ENCODE measurements around the gene NEIL3.
A peak's percentile ranks its signal among the peaks of the same experiment; 100 is the strongest.

The NEIL3 gene

DNA sequence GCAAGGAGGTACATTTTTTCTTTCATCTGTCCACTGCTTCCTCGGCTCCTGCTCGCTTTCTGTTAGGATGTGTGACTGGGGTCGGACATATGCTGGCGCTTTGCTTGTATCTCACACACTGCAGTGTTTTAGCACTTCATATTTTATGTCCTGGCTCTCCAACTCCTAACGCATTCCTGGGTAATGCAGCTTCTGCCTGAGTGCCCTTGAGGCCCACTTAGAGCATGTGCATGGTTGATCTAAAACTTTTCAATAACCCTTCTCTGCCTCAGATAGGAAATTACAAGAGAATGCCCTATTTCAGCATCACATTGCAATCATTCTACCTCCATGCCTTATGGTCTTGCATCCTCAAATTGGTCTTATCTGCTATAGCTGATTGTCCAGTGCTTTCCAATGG is 65.3 kb downstream of the NEIL3 start:
- DNase-seq, result no peak

DNA sequence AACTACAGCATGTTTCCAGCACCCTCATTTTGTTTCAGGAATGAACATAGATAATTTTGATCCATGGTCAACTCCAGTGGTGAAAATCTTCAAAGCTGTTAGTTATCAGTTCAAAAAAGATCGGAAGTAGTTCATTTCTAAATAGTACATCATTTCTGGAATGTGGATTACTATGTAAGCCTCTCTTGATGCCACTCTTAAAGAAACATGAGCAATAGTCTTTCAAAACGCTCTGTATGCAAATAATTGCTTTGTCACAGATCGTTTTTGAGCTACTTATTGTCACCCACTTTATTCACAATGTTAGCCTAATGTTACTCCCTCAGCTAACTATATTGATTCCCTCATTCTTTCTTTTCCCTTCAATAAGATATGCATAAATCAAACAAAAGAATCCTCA is 65.7 kb downstream of the NEIL3 start:
- no peak for DNase-seq

DNA sequence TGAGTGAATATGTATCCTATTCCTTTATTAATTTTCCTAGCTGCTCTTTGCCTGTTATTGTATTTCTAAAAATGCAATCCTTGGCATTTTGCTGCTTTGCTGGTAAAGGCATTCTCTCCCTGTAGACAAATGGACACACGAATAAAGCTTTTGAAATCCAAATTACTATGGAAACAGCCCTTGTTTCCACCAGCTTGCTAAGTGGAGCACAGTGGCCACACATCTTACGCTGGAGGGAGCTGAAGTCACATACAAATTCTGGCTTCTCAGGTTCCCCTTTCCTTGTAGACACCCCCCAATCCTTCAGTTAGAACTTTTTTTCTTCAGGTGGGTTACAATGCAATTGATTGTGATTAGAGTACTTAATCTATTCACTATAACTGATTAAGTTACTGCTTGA is 66.3 kb downstream of the NEIL3 start:
- no peak for DNase-seq

DNA sequence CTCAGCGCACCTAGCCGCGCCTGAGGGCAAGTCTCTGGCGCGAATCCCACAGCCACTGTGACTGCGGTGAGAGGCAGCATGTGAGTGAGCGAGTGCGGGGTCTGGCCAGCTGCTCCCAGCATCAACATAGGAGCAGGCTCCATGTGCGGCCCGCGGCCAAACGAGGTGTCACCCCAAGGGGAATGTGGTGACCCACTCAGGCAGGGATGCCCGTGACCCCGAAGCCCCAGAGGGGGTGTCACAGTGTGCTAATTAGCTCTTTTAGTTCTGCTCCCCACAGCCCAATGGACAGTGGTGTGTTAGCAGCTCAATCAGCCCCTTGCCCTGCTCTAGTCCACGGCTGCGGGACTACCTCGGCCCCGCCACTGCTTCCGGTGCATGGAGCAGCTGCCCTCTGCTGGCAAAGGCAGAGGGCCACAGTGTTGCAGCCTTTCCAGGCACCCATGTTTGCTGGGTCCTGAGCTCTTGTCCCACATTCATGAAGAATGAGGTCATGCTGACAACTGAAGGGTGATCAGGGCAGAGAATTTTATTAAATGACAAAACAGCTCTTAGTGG is 71.1 kb downstream of the NEIL3 start:
- peak; percentile 14 for DNase-seq

DNA sequence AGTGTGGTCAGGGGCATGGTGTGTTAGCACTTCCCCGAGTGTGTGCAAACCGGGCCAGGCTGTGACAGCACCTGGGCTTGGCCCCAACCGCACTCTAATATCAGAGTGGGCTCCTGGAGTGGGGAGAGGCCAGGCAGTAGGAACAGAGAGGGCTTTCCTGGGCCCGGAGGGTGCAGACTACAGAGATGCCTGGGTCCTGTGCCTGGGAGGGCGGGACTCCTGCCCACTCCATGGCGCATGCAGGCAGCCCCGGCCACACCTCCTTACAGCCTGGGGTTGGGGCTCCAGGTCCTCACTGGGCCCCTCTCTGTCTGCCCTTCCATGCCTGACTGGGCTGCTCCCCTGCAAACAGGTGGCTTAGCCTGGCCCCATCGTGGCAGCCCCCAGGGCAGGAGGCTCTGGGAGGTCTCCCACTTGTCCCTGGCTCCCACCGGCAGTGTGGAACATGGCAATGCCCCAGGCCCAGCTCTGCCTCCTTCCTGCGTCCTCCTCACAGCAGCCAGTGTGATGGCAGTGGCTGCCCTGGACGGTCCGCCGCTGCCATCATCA is 72.2 kb downstream of the NEIL3 start:
- no peak for DNase-seq

DNA sequence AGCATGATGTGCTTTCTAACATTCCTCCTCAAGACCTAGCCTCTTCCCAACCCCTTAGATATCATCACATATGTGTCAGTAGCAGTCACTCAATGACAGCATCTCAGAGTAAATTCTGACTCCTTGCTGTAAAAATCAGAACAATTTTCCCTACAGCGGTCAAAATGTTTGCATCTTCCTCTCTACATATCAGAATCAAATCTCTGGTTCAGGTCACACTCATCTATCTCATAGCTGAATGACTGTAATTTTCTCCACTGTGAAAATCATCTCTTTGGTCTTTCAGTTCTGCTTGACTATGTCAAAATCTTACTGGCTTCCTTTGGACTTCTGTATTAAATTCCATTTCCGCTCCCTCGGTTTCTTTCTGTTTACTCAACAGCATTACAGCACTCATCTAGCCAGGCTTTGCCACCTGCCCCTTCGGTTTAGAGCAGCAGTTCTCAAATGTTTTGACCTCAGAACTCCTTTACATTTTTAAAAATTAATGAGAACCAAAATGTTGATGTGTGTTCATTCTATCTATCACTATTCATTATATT is 75.3 kb downstream of the NEIL3 start:
- DNase-seq, result no peak

DNA sequence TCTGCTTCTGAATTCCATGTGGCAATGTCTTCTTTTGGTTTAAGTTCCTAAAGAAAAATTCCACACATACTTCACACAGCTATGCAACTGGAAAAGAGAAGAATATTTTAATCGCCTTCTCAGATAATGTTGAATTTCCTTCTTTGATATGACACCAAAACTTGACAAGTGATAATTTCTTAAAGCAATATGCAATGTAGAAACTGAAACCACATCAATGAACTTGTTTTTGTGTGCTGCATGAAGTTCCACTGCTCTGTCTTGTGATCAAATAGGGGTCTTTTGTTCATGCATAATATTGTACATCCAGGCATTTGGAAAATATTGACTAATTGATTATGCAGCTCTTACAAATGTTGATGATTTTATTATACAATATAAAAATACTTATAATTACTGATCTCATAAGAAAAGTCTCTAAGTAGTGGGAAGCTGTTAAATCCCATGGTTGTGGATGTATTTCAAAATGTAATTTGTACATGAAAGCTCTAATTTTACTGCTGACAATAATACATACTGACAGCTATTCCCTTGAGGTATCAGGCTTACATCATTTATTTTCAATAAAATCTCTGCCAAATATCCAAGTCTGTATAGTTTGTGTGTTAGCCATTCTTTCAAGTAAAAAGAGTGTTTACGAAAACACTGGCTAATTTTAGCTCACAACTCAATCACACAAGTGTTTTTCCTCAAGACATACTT is 76.1 kb downstream of the NEIL3 start:
- DNase-seq, result no peak

DNA sequence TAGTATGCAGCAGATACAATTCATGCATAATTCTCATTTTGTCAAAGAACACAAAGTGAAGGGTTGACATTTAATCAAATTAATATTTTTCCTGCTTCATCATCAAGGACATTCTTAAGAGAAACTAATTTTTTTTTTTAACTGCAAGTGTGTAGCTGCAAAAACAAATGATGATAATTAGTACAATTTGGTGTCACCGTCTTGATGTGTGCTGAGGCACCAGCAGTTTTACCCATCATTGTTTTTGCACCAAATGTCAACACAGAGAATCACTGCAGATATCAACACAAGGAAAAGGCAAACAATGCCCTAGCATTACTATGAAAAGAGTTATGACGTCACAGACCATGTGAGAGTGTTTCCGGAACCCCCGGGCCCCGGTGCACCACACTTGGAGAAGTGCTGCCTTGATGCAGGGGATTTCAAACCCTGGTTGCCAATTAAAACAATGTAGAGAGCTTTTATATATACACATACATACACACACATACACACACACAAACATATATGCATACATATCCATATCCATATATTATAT is 76.7 kb downstream of the NEIL3 start:
- no peak for DNase-seq

DNA sequence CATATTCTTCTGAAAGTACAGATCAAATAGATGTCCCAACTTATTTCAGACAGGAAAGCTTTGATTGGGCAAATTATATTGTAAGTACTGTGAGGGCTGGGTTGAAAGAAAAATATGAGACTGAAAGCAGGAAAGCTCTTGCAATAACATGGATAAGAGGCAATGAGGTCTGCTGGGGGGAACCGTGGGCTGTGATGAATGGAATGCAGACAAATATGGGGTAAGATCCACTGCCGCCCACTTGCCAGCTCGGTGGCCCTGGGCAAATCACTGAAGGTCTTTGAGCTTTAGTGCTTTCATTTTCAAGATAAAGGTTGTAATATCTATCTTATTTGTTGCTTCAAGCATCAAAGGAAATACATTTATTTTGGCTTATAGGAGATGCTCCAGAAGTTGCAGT is 81.6 kb downstream of the NEIL3 start:
- DNase-seq, result no peak

DNA sequence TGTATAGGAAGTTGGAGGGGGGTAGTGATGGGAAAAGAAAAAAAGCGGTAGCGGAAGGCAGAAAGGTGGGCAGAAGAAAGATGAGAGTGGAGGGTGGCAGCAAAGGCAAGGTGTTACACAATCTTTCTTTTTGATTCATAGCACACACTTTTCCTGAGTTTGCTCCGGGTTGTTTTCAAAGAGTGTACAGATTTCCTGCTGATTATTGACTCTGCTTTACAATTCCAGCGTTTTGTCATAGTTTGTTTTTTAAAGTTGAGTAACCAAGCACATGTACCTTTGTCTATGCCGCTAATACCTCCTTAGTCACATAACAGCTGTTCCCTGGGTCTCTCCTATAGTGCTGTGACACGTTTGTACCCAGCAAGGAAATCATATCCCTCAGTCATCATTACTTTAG is 82.3 kb downstream of the NEIL3 start:
- DNase-seq, result no peak

DNA sequence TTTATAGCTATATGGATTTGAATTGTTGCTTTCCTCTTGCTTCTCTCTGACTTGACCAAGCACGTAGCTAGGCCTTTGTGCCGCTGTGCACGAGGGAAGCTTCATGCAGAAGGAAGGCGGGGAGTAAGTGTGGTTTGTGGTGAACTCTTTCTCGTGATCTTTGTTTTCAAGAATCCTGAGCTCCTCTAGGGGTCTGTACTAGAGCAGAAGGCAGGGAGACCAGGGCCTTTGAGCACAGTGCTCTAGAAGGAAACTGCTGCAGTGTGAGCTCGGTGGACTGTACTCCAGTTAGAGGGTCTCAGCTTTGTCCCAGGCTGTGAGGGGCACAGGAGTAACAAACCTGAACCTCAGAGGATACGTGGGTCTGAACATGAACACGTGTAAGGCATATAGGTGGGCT is 83.6 kb downstream of the NEIL3 start:
- DNase-seq, result peak; percentile 9

DNA sequence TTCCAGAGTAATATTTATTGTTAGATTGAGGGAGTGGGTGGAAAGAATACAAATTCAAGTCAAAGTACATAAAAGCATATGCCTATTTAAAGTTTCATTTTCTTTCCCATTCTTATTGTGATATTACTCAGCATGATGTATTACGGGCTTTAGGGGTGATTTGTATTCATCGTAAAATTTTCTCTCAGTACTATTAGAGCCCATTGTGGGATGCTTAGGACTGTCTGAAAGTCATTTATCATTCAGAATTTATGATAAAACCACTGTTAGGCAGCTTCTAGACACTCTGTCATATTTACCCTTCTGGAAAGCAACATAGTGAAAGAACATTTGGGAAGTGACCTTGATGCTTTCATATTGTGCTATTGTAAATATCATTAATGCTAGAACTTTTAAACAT is 86.7 kb downstream of the NEIL3 start:
- DNase-seq, result no peak

DNA sequence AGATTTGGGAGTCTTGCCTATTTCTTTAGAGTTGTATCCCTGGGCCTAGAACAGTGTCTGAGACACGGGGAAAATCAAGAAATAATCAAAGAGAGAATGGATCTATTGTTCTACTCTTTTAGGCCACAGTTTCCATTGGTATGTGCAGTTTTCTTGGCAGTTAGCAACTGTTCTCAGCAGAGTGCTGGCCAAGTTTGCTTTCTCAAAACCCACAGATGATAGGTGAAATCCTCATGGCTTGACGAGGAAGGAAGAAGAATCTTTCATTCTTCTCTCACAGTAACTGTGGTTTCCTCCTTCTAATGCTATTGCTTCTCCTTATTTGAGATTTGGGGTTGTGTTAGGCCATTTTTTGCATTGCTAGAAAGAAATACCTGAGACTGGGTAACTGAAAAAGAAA is 90.4 kb downstream of the NEIL3 start:
- DNase-seq, result no peak

DNA sequence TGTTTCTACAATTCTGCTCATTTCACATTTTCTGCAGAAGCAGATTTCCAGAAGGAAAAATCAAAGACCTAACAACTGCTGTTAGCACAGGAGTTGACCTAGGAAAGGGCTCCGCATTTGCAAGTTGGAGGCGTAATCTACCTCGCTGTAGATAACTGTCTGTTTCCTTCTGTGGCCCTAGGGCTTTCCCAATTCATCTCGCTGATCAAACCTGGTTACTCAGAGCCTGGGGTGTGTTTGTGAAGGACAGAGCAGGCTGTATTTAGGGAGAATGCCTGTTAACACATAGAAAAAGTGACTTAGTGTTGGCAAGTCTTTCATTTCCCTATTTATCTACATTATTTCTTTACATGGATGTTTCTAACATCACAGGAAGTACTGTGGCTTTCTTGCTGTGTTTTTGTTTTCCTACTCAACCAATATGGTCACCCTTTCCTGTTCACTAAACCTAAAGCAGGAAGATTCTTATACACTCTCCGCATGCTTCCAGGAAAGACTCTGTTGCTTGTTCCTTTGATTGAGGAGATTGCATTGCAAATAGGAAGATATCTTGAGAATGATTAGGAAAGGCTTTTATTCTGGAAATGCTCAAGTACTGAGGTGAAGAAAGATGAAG is 92.1 kb downstream of the NEIL3 start:
- DNase-seq, result peak; percentile 18

DNA sequence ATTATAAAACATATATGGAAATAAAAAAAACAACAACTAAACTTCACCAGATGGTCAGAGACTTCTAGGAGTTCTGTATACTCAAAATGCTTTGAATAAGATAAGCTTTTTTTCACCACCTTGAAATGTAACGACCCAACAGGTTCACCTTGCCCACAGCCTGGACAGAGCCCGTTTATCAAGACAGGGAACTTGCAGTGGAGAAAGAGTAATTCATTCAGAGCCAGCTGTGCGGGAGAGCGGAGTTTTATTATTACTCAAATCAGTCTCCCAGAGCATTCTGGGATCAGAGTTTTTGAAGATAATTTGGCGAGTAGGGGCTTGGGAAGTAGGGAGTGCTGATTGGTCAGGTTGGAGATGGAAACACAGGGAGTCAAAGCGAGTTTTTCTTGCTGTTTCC is 94.1 kb downstream of the NEIL3 start:
- no peak for DNase-seq

DNA sequence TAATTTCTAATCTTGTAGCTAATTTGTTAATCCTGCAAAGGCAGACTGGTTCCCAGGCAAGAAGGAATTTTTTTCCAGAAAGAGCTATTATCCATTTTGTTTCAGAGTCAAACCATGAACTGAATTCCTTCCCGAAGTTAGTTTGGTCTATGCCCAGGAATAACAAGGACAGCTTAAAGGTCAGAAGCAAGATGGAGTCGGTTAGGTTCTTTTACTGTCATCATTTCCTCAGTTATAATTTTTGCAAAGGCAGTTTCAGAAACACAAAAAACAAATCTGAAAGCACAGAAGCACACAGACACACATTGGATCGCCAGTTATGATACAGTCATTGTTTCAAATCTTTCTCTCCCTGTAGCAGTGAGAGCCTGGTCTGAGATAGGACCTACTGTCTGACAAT is 94.7 kb downstream of the NEIL3 start:
- DNase-seq, result no peak

DNA sequence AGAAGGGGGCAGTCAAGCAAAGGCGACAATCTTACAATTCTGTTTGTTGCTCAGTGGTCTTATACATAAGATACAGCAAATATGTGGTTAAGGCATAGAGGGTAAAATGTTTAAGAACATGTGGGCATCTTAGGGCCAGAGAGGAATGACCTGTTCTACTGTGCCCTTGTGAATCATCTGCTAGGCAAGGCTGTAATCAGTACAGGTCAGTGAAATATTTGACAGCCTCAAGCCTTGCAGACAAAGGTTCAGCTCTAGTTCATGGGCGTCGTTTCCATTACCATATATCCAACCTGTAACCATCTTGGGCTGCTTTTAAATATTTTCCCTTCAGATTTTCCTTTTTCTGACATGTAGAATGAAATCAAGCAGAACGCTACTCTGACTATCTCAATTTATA is 95.3 kb downstream of the NEIL3 start:
- no peak for DNase-seq

DNA sequence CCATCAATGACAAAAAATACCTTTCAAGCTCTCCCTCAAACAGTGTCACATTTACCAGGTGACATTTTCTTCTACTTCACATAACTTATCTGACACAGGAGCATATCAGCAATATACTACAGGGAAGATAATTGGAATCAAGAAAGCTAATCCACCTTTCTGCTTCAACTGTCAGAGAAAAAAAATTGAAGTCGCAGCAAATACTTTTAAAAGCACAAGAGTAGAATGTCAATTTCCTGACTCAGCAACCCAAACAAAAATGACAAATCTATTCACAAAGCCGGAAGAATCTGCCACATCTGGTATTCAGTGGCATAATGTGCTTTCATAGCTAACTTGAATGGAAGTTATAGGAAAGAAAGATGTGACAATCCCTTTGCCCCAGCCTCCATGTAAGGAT is 95.8 kb downstream of the NEIL3 start:
- no peak for DNase-seq

DNA sequence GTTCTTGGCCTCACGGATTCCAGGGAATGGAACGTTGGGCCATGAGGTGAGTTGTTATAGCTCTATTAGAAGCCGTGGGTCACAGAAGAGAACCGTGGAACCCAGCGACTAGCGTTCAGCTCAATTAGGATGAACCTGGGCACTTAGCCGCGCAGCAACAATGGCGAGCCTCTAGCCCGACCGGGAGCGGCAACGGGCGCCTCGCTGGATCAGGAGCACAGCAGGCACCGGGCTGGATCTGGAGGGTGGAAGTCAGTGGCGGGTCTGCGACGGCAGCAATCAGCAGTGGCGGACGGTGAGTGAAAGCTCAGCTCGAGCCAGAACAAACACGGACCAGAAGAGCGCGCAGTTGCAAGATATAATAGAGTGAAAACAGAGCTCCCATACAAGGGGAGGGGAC is 98.3 kb downstream of the NEIL3 start:
- DNase-seq, result no peak

DNA sequence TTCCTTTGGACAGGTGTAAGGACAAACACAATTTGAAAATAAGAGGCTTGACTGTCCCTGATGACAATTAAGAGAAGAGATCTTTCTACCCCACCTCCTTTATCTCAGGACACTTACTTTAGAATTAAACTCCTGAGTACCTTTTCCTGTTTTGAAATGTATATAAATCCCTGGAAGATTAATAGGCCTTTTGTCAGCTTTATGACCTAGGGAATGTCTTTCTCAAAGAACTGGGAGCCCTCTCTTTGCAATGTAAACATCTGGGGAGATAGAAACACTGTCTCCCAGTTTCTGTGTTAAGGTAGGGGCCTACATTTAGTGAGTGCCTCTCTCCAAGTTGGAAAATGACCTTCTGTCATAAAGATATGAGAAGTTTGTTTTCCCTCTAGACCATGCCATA is 100.9 kb downstream of the NEIL3 start:
- no peak for DNase-seq

DNA sequence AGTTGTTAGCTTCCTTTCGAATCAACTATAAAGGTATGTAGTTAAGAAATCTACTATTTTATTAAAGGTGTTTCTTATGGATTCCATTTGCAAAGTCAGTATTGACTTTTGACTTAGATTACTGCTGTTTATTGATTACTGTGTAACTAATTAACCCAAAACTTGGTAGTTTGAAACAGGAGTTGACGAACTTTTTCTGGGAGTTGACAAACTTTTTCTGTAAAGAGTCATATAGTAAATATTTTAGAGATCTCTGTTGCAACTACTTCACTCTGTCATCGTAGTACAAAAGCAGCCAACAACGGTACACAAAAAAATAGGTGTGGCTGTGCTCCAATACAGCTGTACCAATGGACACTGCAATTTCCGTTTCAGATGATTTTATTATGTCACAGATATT is 102.3 kb downstream of the NEIL3 start:
- no peak for DNase-seq
